Stomach (tissue), 9 donors: ENCODE results near the gene CPNE9. TPM values are rescaled to one million over a fixed set of nuclear protein-coding genes. Genes with fewer than 3 reads are reported as not detected.

Experiments
- DNase-seq, 2 donors: peaks; one replicate each; pipeline versions ENCODE4 v3.0.0 to v3.0.0-alpha.2; 2013 to 2019
- H3K27ac ChIP-seq, 5 donors: fragments of 200-600 bp in 4 of 5; sonication (generic) in 4 of 5; one replicate each; pipeline ENCODE4 v1.5.1; 2013 to 2019; ENCODE audit warnings: mild to moderate bottlenecking in 1 of 5, moderate library complexity in 1 of 5
- H3K27me3 ChIP-seq, 3 donors: fragments of 200-600 bp; sonication (generic); one replicate each; pipeline ENCODE4 v1.5.1; 2017 to 2019; ENCODE audit warnings: mixed run types in 1 of 3
- H3K36me3 ChIP-seq, 4 donors: fragments of 200-600 bp; sonication (generic); 1 replicate in 3 of 4; 2 replicates in 1 of 4; pipeline ENCODE4 v1.5.1; 2016 to 2019
- H3K4me1 ChIP-seq, 4 donors: fragments of 200-600 bp; sonication (generic); one replicate each; pipeline ENCODE4 v1.5.1; 2016 to 2019
- H3K4me3 ChIP-seq, 4 donors: fragments of 200-600 bp; sonication (generic) in 3 of 4; one replicate each; pipeline ENCODE4 v1.5.1; 2016 to 2019; ENCODE audit warnings: mild to moderate bottlenecking in 1 of 4
- H3K9me3 ChIP-seq, 4 donors: fragments of 200-600 bp; sonication (generic); one replicate each; pipeline ENCODE4 v1.5.1; 2016 to 2019
- EP300 ChIP-seq: sonication (generic); formaldehyde crosslinking; IDR thresholded peaks from one replicate; pipeline ENCODE4 v1.6.1; 2017; ENCODE audit warnings: antibody characterized with exemption
- POLR2A ChIP-seq, 4 donors: fragments of 450-650 bp; IDR thresholded peaks; one replicate each; pipeline ENCODE4 v1.6.1; 2016; ENCODE audit warnings: antibody characterized with exemption in 4 of 4, control low read depth in 2 of 4, mild to moderate bottlenecking in 1 of 4, moderate library complexity in 1 of 4
- POLR2AphosphoS5 ChIP-seq, 3 donors: sonication (generic); formaldehyde crosslinking; IDR thresholded peaks; one replicate each; pipeline ENCODE4 v1.6.1; 2016; ENCODE audit warnings: antibody characterized with exemption in 3 of 3
- WGBS, 5 donors: extraction: QIAGEN DNeasy Blood & Tissue Kit in 3 of 5; methylation state at CpG; one replicate each; pipeline versions ENCODE4 v1.1.5 to v1.1.7; 2013 to 2018; 5-methylcytosine and 5-hydroxymethylcytosine counted together
- intact Hi-C: fragments of 100-400 bp; cut with DNase I; formaldehyde crosslinking; loops from one replicate; pipeline ENCODE4 v1.15.1; 2023; ENCODE audit warnings: low total_unique reads
- polyA plus RNA-seq, 3 donors: library from polyadenylated mRNA; stranded (reverse); fragments of 200-250 nt; gene quantifications; one replicate each; pipeline ENCODE4 v1.2.3, GENCODE V29; 2013
- total RNA-seq, 5 donors: library from RNA; depleted of rRNA; stranded (reverse); fragments of >200 nt; gene quantifications; one replicate each; pipeline versions ENCODE4 v1.1.0 to v1.2.3, GENCODE V29; 2014 to 2016
- TF ChIP-seq, protein P1 (sequence below), 7 experiments: fragments of 450-650 bp in 4 of 7; fragments of 200-600 bp in 3 of 7; sonication (generic) in 3 of 7; IDR thresholded peaks; one replicate each; pipeline ENCODE4 v1.5.1; 2016 to 2019; ENCODE audit warnings: antibody characterized with exemption in 7 of 7, control low read depth in 2 of 7, mild to moderate bottlenecking in 1 of 7
- donor health status: healthy with polysubstance abuse.
- donor health status: Bipolar disorder and iron deficiency.
- donor health status: healthy.

CPNE9 gene
- total and polyA plus RNA-seq, 8 donors = 0.10 to 0.19 TPM; not detected in 6

DNA sequence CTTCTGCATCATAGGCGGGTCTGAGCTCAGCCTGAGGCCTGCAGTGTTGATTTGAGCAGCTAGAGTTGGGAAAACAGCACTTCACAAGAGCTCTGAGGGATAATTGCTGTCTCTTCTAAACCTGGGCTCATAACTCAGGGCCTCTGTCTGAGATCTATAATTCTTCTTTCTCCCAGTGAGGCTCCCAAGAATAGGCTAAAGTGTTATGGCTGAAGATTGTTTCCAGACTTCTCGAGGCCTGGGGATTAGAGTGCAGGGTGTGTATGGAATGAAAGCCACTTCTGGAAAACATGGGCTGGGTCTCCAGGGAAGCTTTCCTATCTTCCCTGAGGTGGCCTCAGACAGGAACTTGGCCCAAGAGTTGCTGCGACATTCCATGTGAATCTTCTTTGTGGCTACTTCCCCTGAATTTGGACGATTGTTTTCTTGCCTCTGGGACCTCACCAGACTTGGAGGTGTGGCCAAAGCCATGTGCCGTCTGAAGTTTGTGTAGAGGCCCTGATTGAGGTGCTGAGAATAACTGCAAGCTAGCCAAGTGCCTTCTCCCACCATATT is 27.8 kb upstream of the CPNE9 start:
- TF ChIP-seq POLR2A (IDR thresholded peaks at IDR 0.05) (no peak), POLR2AphosphoS5 (IDR thresholded peaks at IDR 0.05) (no peak), EP300 (no peak)
- TF ChIP-seq, protein P1, sequence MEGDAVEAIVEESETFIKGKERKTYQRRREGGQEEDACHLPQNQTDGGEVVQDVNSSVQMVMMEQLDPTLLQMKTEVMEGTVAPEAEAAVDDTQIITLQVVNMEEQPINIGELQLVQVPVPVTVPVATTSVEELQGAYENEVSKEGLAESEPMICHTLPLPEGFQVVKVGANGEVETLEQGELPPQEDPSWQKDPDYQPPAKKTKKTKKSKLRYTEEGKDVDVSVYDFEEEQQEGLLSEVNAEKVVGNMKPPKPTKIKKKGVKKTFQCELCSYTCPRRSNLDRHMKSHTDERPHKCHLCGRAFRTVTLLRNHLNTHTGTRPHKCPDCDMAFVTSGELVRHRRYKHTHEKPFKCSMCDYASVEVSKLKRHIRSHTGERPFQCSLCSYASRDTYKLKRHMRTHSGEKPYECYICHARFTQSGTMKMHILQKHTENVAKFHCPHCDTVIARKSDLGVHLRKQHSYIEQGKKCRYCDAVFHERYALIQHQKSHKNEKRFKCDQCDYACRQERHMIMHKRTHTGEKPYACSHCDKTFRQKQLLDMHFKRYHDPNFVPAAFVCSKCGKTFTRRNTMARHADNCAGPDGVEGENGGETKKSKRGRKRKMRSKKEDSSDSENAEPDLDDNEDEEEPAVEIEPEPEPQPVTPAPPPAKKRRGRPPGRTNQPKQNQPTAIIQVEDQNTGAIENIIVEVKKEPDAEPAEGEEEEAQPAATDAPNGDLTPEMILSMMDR (IDR thresholded peaks at IDR 0.05) = no peak
- no peak overlapping the region for H3K4me3 ChIP-seq
- intact Hi-C loops = no loop called here
- H3K27me3 ChIP-seq = no peaks in the 10 kb centered on the region
- H3K9me3 ChIP-seq = no peaks in the 10 kb centered on the region
- 71 to 86% (median 79%) methylated on average over 5 of the region's 5 CpGs for WGBS, 5 donors
- H3K27ac ChIP-seq = no peak overlapping the region
- no peak for DNase-seq
- H3K4me1 ChIP-seq = peaks cover 0 to under 1% (median 0%) of the 10 kb centered on the region in 4 donors
- peaks cover 89 to 100% (median 100%) of the 10 kb centered on the region in 4 donors for H3K36me3 ChIP-seq

DNA sequence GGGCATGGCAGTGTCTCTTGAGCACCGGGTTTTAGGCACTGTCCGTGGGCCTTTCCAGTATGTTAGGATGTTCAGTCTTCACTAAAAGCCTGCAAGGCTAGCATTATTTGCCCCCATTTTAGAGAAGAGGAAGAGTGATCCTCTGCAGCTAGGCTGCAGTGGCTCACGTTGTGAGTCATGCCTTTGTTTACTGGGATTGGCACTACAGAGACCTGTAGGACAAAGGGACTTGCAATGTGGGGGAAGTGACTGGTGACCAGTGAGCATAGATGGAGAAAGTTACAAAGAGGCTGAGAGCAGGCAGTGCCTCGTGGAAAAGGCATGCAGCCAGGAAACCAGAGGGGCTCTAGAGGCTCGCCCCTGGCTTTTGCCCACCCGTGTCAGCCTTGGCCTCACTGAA is 26.8 kb upstream of the CPNE9 start:
- no peak overlapping the region for H3K4me3 ChIP-seq
- H3K27ac ChIP-seq = no peak overlapping the region
- no peaks in the 10 kb centered on the region for H3K9me3 ChIP-seq
- 75 to 79% (median 77%) methylated on average over 6 of the region's 6 CpGs for WGBS, 5 donors
- H3K27me3 ChIP-seq = no peaks in the 10 kb centered on the region
- intact Hi-C loops = no loop called here
- H3K4me1 ChIP-seq = peaks cover 0 to 4% (median 0%) of the 10 kb centered on the region in 4 donors
- H3K36me3 ChIP-seq = peaks cover 89 to 100% (median 100%) of the 10 kb centered on the region in 4 donors
- DNase-seq = no peak
- no peak for TF ChIP-seq POLR2A (IDR thresholded peaks at IDR 0.05)
- TF ChIP-seq EP300 = no peak

DNA sequence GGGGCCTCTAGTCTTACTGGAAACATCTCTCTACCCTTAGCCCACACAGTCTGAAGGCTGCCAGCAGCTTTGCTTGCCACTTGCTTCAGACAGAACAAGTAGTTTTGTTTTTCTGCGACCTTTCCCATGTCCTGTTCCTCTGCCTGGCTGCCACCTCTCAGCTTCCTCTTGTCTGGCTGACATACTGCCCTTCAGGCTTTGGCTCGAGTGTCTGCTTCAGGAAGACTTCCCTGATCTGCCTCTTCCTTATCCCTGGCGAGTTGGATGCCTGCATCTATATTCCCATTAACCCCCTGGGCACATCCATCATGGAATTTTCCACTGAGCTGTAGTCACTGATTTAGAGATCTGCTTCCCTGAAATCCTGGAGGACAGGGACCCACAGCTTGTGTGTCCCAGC is 25.1 kb upstream of the CPNE9 start:
- Histone ChIP-seq H3K9me3 (no peaks in the 10 kb centered on the region), H3K27ac (no peak overlapping the region), H3K4me1 (peaks cover 0 to 4% (median 0%) of the 10 kb centered on the region in 4 donors), H3K4me3 (no peak overlapping the region), H3K27me3 (no peaks in the 10 kb centered on the region), H3K36me3 (peaks cover 88 to 100% (median 100%) of the 10 kb centered on the region in 4 donors)
- DNase-seq = no peak
- TF ChIP-seq POLR2AphosphoS5 (IDR thresholded peaks at IDR 0.05) (no peak), POLR2A (IDR thresholded peaks at IDR 0.05) (no peak), EP300 (no peak)
- TF ChIP-seq, protein P1 (IDR thresholded peaks at IDR 0.05) = no peak
- intact Hi-C loops = no loop called here
- 85 to 91% (median 90%) methylated on average over 3 of the region's 3 CpGs for WGBS, 5 donors

GRCh38 chr3:9679476-9680080 is 24.1 kb upstream of the CPNE9 start:
- Histone ChIP-seq H3K4me3 (no peak overlapping the region), H3K4me1 (peaks cover 0 to 4% (median 0%) of the 10 kb centered on the region in 4 donors), H3K27ac (no peak overlapping the region), H3K27me3 (no peaks in the 10 kb centered on the region), H3K36me3 (peaks cover 88 to 100% (median 100%) of the 10 kb centered on the region in 4 donors), H3K9me3 (no peaks in the 10 kb centered on the region)
- DNase-seq = no peak
- TF ChIP-seq, protein P1 (IDR thresholded peaks at IDR 0.05) = no peak
- TF ChIP-seq POLR2AphosphoS5 (IDR thresholded peaks at IDR 0.05) (no peak), EP300 (no peak), POLR2A (IDR thresholded peaks at IDR 0.05) (no peak)
- 95 to 99% (median 97%) methylated on average over 6 of the region's 6 CpGs for WGBS, 5 donors
- intact Hi-C loops = no loop called here
